GM21381 (cell line): ENCODE data around the gene EPN2.
"Not testable (repeated sequence)": the region's sequence is repeated elsewhere in the genome, so short reads cannot be mapped to it uniquely, and the experiment has no call there.

ENCODE experiments used
- ATAC-seq: cut with Tn5 transposase; IDR thresholded peaks from one replicate; pipeline ENCODE4 v1.9.1; 2021; ENCODE audit warnings: mild to moderate bottlenecking, moderate library complexity; ENCODE audit not compliant: unreplicated experiment

EPN2 gene

DNA sequence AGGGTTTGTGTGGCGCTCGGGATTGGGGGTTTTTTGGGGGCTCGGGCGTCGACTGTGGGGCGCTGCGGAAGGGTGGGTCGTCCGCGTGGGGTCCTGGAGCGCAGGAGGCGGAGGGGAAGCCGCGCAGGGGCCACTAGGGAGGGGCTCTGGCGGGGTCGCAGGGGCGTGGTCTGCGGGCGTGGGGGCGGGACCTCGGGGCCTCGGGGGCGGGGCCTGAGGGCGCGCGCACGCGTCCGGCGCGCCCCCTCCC, at the start of gene EPN2:
Gene EPN2, plus strand, starts transcription at position 228 of the 250 bp plus-strand sequence. CDS start 45,754 bp downstream, outside the sequence.
- not testable (repeated sequence) for ATAC-seq

DNA sequence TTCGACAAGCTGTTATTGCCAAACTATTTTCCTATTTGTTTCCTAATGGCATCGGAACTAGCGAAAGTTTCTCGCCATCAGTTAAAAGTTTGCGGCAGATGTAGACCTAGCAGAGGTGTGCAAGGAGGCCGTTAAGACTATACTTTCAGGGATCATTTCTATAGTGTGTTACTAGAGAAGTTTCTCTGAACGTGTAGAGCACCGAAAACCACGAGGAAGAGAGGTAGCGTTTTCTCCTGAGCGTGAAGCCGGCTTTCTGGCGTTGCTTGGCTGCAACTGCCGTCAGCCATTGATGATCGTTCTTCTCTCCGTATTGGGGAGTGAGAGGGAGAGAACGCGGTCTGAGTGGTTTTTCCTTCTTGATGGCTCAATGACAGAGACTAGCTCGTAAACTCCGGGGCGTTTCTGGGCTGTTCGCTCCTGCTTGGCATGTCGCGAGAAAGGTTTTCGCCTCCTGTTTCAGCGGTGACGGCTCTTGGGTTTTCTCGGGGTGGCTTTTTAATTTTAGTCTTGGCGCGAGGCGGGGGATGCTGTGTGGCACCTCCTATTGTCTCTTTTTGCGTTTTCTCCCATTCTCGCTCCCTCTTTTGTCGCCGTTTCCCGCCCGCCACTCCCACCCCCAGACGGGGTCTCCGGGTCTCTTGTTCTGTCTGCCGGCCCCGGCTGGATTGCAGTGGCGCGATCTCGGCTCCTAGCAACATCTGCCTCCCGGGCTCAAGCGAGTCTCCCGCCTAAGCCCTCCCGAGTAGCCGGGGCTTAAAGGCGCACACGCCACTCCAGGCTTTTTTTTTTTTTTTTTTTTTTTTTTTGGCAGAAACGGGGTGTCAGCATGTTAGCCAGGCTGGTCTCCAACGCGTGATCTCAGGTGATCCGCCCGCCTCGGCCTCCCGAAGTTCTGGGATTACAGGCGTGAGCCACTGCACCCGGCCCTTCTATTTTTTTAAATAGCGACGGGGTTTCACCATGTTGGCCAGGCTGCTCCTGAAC, 49.0 kb upstream of the EPN2 start:
- ATAC-seq: peak; percentile 7

DNA sequence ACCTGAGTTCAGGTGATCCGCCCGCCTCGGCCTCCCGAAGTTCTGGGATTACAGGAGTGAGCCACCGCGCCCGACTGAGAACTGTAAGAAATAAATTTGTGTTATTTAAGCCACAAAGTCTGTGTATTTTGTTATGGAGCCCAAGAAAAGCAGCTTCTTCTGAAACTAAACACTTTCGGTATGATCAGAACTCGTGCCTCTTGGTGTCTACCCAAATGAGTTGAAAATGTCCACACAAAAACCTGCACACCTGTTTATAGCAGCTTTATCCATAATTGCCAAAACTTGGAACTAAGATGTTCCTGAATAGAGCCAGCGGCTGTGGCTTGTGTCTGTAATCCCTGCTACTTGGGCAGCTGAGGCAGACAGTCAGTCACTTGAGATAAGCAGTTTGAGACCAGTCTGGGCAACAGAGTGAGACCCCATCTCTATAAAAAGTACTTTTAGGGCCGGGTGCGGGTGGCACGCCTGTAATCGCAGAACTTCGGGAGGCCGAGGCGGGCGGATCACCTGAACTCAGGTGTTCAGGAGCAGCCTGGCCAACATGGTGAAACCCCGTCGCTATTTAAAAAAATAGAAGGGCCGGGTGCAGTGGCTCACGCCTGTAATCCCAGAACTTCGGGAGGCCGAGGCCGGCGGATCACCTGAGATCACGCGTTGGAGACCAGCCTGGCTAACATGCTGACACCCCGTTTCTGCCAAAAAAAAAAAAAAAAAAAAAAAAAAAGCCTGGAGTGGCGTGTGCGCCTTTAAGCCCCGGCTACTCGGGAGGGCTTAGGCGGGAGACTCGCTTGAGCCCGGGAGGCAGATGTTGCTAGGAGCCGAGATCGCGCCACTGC, 48.1 kb upstream of the EPN2 start:
- peak; percentile 71 for ATAC-seq

DNA sequence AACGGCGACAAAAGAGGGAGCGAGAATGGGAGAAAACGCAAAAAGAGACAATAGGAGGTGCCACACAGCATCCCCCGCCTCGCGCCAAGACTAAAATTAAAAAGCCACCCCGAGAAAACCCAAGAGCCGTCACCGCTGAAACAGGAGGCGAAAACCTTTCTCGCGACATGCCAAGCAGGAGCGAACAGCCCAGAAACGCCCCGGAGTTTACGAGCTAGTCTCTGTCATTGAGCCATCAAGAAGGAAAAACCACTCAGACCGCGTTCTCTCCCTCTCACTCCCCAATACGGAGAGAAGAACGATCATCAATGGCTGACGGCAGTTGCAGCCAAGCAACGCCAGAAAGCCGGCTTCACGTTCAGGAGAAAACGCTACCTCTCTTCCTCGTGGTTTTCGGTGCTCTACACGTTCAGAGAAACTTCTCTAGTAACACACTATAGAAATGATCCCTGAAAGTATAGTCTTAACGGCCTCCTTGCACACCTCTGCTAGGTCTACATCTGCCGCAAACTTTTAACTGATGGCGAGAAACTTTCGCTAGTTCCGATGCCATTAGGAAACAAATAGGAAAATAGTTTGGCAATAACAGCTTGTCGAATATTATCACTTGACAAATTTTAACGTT, 47.3 kb upstream of the EPN2 start:
- ATAC-seq: not testable (repeated sequence)

DNA sequence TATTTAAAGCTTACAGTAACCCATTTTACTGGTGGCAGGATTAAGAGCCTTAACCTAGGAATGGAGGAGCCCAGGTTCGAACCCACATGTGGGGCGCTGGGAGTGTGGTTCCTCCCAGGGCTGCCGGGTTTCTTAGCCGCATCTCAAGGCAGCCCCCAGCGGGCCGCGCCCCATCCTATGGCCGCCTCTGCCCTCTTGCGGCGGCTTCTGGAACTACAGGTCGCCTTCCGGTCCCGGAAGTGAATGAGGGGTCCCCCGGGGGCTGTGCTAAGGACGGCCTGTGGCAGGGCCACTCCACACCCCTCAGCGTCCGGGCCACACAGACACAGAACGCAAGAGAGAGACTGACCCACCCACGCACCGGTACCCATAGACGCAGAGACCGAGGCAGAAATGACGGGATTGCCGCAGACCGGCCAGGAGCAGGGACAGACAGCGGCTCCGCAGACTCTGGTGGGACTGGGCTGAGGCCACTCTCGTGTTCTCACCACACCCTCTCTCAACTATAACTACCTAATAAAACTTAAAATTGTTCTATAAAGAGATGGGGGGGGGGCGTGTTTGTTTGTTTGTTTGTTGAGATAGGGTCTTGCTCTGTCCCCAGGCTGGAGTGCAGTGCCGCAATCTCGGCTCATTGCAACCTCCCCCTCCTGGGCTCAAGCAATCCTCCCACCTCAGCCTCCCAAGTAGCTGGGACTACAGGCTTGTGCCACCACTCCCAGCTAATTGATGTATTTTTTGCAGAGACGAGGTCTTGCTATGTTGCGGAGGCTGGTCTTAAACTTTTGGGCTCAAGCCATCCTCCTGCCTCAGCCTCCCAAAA, 40.6 kb upstream of the EPN2 start:
- ATAC-seq: peak; percentile 86

DNA sequence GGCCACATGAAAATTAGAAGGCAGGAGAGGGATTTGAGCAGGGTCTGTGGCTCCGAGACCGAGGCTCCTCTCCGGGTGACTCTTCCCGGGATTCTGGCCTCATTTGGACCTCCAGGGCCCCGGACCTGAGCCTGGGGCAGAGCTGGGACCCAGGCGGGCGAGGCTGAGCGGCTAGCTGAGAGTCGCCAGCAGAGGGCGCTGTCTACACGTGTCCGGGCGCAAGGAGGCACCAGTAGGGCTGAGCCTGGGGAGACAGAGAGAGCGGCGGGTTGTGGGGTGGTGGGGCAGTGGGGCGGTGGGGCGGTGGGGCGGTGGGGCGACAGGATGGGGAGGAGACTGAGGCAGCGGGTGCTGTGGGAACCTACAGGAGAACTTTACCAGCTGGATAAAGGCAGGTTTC, 34.7 kb upstream of the EPN2 start:
- not testable (repeated sequence) for ATAC-seq

DNA sequence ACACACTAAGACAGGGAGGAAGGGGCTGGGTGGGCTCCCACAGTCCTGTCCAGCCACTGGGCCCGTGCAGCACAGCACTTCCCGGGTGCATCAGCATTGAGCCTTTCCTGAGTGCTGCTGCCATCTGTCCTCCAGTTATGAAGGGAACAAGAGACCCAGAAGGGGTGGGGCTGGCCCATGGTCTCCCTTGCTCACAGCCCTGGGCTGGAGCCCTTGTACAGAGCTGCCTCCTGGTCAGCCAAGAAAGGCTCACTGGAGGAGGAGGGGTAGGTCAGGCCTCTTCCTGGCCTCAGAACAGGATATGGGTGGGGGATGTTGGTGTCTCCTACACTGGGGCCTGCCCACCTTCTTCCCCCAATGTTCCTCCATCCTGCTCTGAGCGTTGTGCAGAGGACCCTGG, 33.7 kb upstream of the EPN2 start:
- not testable (repeated sequence) for ATAC-seq

DNA sequence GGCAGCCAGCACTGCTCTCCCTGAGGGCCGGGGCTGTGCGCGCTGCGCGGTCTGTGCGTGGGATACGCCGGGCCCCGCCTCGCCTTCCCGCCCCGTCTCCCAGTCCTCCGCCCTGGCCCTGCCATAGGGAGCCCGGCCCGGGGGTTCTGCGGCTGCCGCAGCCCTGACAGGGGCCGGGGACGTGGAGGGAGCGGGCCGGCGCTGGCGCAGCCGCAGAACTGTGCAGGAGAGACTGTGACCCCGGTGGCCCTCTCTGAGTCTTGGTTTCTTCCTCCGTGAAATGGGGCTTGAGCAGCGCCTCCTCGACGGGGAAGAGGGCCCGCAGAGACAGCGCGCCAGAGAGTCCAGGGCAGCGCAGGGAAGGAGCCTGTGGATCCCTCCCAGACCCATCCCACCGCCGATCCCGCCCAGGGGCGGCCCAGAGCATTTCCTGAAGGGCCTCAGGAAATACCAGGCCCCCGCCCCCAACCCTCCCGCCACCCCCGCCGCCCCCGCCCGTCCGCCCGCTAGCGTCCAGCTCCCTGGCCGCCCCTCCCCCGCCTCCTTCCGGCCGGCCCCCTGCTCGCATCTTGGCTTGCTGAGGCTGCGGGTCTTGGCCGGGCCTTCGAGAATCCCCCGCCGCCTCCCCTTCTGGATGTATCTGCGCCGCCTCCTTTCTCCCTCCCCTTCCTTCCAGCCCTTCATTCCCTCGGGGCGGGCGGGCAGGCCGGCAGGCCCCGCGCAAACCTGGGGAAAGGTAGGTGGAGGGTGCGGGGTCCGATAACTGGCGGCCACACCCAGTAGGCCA, 21.9 kb upstream of the EPN2 start:
- ATAC-seq: not testable (repeated sequence)

DNA sequence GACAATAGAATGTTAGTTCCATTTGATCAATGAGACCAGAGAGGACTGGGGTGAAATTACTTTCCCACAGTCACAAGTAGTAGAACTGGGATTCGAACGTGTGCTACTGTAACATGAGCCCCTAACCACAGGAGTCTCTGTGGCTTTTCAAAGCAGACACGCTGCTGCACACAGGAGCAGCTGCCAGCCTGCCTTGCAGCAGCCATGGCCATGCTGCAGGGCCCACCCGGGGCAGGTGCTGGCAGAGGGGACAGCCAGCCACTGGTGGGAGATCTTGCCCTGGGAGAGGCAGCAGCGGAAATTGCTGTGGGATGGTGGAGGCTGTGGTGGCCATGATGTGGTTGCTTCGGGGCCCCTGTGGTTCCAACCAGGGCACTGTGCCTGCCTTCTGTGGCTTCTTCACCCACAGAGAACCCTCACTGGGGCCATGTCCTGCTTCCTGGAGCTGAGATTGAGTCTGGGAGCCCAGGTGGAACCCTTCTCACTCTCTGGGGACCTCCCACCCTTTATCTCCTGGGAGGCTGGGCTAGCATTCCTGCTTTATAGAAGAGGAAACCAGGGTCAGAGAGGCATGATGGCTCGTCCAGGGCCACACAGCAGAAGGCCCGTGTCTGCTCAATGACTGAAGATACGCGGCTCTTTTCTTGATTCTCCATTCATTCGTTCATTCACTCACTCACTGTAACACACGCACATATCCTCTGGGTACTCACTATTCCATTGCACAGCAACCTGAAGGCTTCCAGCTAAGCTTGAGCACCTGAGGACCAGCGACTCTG, 20.8 kb upstream of the EPN2 start:
- ATAC-seq: peak; percentile 56

DNA sequence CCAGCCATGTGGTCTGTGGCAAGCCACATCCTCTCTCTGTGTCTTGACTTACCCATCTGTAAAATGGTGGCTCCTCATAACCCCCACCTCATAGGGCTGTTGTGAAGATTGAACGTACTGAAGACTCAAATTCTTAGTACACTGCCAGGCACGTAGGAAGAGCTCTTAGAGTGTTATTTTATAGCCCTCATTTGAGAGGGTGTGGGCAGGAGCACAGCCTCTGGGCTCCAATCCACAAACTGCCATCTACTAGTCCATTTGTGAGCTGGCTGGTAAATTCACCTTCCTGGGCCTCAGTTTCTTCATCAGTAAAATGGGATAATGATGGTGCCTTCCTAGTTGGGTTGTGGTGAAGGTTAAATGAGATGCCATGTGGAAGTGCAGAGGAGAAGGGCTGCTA, 18.3 kb upstream of the EPN2 start:
- not testable (repeated sequence) for ATAC-seq

DNA sequence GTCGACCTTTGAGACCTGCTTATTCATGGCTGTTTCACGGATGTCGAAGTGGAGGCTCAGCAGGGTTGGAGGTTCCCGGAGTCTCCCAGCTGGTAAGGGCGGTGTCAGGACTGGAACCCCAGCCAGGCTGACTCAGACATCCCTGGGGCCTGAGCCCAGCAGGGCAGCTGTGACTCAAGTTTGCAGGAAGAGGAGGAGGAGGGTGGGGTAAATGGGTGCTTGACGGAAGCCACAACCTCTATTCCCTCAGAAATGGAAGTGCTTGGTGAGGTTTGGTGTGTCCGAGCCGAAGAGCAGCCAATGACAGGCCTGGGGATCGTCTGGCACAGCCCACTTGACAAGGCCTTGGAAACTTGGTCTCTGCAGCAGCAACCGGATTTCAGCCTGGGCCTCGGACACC, 17.8 kb upstream of the EPN2 start:
- not testable (repeated sequence) for ATAC-seq

DNA sequence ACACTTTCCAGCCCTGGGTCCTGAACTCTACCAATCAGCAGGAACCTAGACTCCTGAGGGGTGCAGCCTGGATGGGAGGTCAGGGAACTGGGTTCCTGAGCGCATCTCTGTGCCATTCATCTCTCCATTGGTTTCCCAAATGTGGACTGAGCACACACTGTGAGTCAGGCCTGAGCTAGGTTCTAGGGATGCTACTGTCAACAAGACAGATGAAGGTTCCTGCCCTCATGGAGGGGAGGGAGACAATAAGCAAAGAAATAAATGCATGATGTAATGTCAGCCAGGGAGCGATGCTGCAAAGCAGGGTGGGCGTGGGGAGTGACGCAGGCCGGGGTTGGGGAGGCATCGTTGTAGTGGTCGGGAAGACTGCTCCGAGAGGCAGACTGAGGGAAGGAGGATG, 17.0 kb upstream of the EPN2 start:
- not testable (repeated sequence) for ATAC-seq

DNA sequence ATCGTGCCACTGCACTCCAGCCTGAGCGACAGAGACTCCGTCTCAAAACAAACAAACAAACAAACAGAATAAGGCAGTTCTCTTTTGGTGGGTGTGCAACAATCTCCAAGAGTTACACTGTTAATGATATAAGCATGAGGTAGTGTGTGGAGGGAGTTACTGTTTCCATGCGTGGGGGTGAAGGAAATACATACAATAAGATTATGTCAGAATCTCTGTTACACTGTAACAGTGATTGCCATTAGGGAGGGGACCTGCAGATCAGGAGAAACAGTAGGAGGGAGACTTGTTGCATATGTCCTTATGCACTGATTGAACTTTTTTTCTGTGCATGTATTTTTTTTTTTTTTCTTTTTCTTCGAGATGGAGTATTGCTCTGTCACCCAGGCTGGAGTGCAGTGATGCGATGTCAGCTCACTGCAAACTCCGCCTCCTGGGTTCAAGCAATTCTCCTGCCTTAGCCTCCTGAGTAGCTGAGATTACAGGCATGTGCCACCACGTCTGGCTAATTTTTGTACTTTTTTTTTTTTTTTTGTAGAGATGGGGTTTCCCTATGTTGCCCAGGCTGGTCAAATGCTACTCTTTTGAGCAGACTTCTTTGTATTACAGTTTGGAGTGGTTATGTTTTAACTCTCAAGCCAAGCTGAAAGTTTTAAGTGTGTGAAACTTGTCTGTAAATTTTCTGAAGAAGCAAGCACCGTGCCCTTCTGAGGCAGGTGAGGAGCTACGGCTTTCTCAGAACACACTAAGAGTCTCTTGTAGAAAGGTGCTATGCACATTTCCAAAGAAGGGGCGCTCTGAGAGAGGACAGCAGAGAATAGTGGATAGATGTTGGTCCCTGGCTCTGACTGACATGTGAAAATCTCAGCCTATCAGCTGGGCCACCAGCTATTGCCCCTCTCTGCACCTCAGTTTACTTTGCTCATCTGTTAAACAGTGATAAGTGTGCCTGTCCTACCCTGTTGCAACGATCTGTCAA, 10.3 kb upstream of the EPN2 start:
- ATAC-seq: not testable (repeated sequence)

DNA sequence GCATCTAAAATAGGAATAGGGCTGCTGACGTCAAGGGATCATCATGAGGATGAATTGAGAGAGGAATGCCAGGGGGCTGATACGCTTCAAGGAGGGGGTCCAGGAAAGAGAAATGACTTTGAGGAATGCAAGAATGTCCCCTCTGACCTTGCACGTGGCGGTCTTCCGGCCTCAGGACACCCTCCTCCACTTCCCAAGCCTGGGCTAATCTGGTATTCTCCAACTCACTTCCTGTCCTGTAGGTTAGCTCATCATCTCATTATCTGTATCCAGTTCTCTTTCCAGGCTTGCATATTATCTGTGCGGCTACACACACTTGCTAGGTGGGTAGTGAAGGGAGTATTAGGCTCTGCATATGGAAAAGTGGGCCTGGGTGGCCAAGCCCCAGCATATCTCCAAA, 2.5 kb upstream of the EPN2 start:
- ATAC-seq: not testable (repeated sequence)

DNA sequence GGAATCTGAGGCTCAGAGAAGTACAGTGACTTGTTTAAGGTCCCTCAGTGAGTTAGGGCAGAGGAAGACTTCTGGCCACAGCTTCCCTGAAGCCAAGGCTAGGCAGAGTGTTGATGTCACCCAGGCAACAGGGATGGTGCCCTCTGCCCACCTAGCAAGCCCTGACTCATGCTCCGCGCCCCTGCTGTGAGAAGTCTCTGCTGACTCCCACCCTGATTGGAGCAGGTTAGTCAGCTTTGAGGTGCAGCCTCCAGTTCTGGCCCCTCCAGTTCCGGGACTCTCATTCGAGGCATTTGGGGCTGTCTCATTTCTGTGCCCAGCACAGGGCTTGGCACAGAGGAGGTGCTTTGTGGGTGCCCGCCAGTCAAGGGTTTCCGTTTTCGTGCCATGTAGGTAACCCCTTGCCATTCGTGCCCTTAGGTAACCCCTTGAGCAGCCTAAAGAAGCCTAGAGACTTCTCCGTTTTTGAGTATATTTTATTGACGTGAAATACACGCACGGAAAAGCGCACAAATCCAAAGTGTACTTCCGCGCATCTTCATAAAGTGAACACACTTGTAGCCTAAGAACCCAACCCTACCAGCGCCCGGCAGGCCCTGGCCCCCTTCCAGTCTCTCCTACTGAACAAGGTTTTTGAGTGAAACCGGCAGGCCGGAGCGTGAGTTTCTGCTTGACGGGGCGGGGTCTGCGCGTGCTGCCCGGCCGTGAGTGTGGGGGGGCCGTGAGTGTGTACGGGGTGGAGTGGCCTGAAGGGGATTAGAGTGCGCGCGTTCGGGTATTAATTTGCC, 621 bp upstream of the EPN2 start:
- peak; percentile 18 for ATAC-seq

DNA sequence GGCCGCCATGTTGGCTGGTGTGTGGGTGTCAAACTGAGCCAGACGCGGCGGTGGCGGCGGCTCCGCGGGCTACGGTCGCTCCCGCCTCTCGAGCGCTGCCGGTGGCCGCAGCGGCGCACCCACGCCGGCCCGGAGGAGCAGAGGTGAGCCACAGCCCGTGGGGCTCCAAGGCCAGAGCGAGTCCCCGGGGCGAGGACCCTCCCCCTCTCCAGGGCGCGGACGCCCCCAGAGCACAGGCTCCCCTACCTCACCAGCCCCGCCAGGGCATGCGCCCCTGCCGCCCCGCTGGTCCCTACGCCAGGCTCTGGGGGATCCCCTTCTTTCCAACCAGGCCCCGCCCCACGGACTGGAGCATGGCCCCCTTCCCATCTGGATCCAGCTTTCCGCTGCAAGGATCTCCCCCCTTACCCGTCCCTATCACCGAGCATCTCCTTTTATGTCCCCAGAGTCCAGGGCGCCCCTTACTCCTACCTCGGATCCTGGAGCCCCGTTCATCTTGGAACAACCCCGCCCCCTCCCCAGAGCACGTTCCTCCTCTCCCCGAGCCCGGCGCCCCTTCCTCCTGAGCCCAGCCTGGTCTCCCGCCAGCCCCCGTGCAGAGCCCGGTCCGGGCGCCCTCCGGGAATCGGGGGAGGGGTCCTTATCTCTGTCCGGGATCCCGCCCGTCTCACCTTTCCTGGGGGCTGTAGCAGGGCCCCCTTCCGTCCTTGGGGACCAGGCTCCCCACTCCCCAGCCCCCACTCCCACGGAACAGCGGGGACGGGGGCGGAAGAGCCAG, 412 bp downstream of the EPN2 start:
- peak; percentile 61 for ATAC-seq
